ENCODE data around the gene ZNF410. TPM values are rescaled to one million over a fixed set of nuclear protein-coding genes. Genes with fewer than 3 reads are reported as not detected.
"Not testable (repeated sequence)": the region's sequence is repeated elsewhere in the genome, so short reads cannot be mapped to it uniquely, and the experiment has no call there.

The ZNF410 gene
- total RNA-seq, 2 donors from 2014 or later = 55.0 to 61.4 TPM

GRCh38 chr14:73916324-73916723, 29.7 kb downstream of the ZNF410 start:
- H3K27me3 ChIP-seq (replicated peaks; ENCODE audit: insufficient read depth) = no peaks in the 10 kb centered on the region
- no peaks in the 10 kb centered on the region for H3K4me1 ChIP-seq (ENCODE audit: control insufficient read depth in 1 of 2, low read depth in 2 of 2)
- no peak overlapping the region for H3K4me3 ChIP-seq
- H3K27ac ChIP-seq = no peak overlapping the region
- TF ChIP-seq CTCF (IDR thresholded peaks at IDR 0.05) = no peak
- DNase-seq (ENCODE audit: low spot score) (no peak), ATAC-seq (ENCODE audit: insufficient number of reproducible peaks, low FRiP score, low read depth) (no peak)
- H3K9me3 ChIP-seq = no peaks in the 10 kb centered on the region
- H3K36me3 ChIP-seq = peaks cover 14% of the 10 kb centered on the region

- not testable (repeated sequence) for H3K9me3 ChIP-seq; H3K4me1 ChIP-seq (ENCODE audit: control insufficient read depth in 1 of 2, low read depth in 2 of 2); H3K4me3 ChIP-seq; H3K27ac ChIP-seq; ATAC-seq (ENCODE audit: insufficient number of reproducible peaks, low FRiP score, low read depth); H3K27me3 ChIP-seq (replicated peaks; ENCODE audit: insufficient read depth); DNase-seq (ENCODE audit: low spot score)
- H3K36me3 ChIP-seq = peaks cover 42% of the 10 kb centered on the region
Observed at GRCh38 chr14:73919457-73919856, 32.8 kb downstream of the ZNF410 start.

- Histone ChIP-seq H3K9me3 (no peaks in the 10 kb centered on the region), H3K4me1 (ENCODE audit: control insufficient read depth in 1 of 2, low read depth in 2 of 2) (no peaks in the 10 kb centered on the region), H3K36me3 (peaks cover 79% of the 10 kb centered on the region), H3K4me3 (no peak overlapping the region), H3K27ac (no peak overlapping the region), H3K27me3 (replicated peaks; ENCODE audit: insufficient read depth) (no peaks in the 10 kb centered on the region)
- ATAC-seq (ENCODE audit: insufficient number of reproducible peaks, low FRiP score, low read depth) (no peak), DNase-seq (ENCODE audit: low spot score) (no peak)
- TF ChIP-seq CTCF (IDR thresholded peaks at IDR 0.05) = no peak
Observed at GRCh38 chr14:73924337-73924736, 37.7 kb downstream of the ZNF410 start.

- Histone ChIP-seq H3K36me3 (peaks cover 36% of the 10 kb centered on the region), H3K4me1 (ENCODE audit: control insufficient read depth in 1 of 2, low read depth in 2 of 2) (no peaks in the 10 kb centered on the region)
- no peak for DNase-seq (ENCODE audit: low spot score)
Observed at GRCh38 chr14:73935666-73936065, 49.0 kb downstream of the ZNF410 start.

GRCh38 chr14:73936548-73936947, 49.9 kb downstream of the ZNF410 start:
- no peaks in the 10 kb centered on the region for H3K4me1 ChIP-seq (ENCODE audit: control insufficient read depth in 1 of 2, low read depth in 2 of 2)
- DNase-seq (ENCODE audit: low spot score) = no peak
- no peak overlapping the region for H3K4me3 ChIP-seq
- H3K27ac ChIP-seq = no peak overlapping the region
- no peaks in the 10 kb centered on the region for H3K27me3 ChIP-seq (replicated peaks; ENCODE audit: insufficient read depth)
- peaks cover 34% of the 10 kb centered on the region for H3K36me3 ChIP-seq
- ATAC-seq (ENCODE audit: insufficient number of reproducible peaks, low FRiP score, low read depth) = no peak
- no peak for TF ChIP-seq CTCF (IDR thresholded peaks at IDR 0.05)
- H3K9me3 ChIP-seq = no peaks in the 10 kb centered on the region

More at GRCh38 chr14:73935666-73936065, 49.0 kb downstream of the ZNF410 start:
- peak; percentile 18 for TF ChIP-seq CTCF (IDR thresholded peaks at IDR 0.05)
- H3K4me3 ChIP-seq = no peak overlapping the region
- no peaks in the 10 kb centered on the region for H3K27me3 ChIP-seq (replicated peaks; ENCODE audit: insufficient read depth)
- ATAC-seq (ENCODE audit: insufficient number of reproducible peaks, low FRiP score, low read depth) = no peak
- no peak overlapping the region for H3K27ac ChIP-seq
- H3K9me3 ChIP-seq = no peaks in the 10 kb centered on the region

GRCh38 chr14:73937012-73937411, 50.4 kb downstream of the ZNF410 start:
- Histone ChIP-seq H3K27ac (no peak overlapping the region), H3K9me3 (no peaks in the 10 kb centered on the region), H3K4me3 (no peak overlapping the region), H3K4me1 (ENCODE audit: control insufficient read depth in 1 of 2, low read depth in 2 of 2) (no peaks in the 10 kb centered on the region), H3K27me3 (replicated peaks; ENCODE audit: insufficient read depth) (no peaks in the 10 kb centered on the region), H3K36me3 (peaks cover 29% of the 10 kb centered on the region)
- ATAC-seq (ENCODE audit: insufficient number of reproducible peaks, low FRiP score, low read depth) (no peak), DNase-seq (ENCODE audit: low spot score) (no peak)
- no peak for TF ChIP-seq CTCF (IDR thresholded peaks at IDR 0.05)
